ENCODE data around the gene NCOA6.

The NCOA6 gene

DNA sequence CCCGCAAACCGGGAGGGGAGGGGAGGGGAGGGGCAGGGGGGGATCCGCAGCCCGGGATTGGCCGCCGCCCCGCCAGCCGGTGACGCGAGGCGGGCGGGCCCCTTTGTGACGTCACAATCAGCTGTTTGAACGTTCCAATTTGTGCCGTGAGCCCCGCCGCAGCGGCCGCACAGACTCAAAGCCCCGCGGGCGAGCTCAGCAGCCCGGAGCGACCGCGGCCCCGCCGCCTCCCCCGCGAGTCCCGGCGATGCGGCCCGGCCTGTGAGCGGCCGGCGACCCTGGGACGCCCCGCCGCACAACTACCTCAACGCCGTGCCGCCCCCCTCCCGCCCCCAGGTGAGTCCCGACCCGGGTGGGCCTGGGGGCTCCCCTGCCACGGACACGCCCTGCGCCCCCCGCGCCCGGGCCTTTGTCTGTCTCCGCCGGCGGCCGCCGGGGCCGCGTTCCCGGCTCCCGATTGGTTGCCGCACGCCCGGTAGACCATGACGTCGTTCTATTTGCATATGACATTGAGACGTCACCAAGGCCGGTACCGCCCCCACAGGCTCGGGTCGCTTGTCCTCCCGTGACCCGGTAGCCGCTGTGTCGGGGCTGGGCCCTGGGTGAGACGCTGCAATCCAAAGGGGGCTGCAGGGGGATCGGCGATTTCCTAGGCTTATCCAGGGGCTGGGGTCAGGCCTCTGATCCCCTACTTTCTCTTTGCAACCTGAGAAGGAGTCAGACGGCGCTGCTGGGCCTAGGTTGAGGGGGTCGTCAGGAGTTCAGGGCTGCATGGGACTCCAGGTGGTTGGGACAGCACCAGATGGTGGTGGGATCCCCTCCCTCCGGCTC is 121.1 kb downstream of the NCOA6 start, which contains the start of gene TP53INP2:
TP53INP2 (plus strand) TSS at position 168 of the 831 bp plus-strand sequence. CDS start 4,396 bp downstream, outside the sequence.
- peak; percentile 75 for DNase-seq (ENCODE audit: low read depth)

DNA sequence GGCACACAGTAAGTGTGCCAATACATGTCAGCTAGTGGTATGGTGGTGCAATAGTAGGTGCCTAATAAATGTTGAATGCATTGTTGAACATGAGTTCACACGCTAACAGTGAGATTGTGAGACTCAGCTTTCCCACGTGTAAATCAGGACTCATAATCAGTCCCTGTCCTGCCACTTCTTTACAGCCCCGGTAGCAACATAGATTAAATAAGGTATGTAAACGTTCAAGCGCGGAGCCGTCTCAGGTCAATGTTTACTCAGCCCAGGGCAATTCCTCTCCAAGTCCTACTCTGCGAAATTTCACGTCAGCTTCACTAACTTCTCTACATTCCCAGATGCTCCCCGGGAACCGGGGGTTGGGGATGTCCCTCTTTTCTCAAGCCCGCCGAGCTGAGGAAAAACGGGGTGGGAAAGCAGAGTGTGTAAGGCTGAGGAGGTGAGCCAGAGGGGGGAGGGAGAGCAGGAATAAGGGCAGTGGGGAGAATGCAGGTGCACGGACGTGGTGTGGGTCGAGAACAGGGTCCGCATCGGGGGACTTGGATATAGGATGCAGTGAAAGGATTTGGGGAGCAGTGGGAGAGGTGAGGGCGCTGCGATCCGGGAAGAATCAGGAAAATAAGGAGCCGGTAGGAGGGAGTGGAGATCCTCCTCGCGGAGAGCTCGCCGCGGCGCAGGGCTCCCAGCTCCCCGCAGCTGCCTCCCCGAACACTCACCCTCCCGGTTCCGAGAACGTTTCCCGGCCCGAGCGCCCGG is 121.9 kb downstream of the NCOA6 start:
- DNase-seq (ENCODE audit: low read depth) = no peak

DNA sequence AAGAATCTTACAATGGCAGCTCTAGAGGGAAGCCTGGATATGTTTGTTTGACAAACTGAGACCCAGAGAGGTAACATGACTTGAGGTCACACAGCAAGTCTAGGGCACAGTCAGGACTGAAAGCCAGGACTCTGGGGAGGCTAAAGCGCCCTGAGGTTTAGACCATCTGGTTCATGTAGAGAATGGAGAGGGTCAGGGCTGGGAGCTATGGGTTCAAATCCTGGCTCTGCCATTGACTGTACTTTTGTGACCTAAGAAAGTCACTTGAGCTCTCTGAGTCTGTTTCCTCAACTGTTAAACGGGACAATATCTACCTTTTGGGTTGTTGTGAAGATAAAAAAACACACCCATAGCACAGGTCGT is 122.4 kb downstream of the NCOA6 start:
- no peak for DNase-seq (ENCODE audit: low read depth)

DNA sequence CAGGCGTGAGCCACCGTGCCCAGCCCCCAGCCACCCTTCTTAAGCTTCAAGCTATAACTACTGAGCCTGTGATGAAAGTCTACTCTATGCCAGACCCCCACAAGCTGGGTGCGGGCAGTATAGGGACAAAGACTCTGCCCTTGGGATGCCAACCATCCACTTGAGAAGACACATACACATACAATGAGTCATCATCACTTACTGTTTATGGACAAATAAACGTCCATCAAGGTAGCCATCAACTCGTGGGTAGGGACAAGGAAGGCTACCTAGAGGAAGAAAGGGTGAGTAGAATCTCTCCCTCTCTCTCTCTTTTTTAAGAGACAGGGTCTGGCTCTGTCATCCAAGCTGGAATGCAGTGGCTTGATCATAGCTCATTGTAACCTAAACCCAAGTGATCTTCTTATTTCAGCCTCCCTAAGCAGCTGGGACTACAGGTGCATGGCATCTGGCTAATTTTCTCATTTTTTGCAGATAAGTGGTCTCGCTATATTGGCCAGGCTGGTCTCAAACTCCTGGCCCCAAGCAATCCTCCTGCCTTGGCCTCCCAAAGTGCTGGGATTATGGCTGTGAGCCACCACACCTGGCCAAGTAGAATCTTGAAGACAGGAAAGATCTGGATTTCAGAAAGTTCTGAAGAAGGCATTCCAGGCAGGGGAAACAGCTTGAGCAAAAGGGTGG is 123.9 kb downstream of the NCOA6 start:
- DNase-seq (ENCODE audit: low read depth) = no peak

DNA sequence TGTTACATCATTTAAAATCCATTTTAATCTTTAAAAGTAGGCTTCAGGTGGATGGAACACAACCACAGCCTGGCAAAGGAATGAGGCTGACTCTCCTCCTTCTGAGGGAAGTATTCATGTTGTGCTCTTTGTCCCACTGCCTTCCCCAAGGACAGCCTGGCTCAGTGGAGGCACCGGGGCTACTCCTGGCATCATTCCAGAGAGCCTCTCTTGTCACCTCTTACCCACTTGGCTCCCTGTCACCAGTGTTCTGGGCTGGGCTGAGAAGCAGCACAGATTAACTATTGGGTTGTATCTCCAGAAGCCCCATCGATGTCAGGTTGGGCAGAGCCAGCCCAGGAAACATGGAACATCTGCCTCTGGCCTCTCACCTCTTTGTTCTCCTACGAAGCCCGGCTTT is 132.0 kb downstream of the NCOA6 start:
- DNase-seq (ENCODE audit: low read depth) = no peak

DNA sequence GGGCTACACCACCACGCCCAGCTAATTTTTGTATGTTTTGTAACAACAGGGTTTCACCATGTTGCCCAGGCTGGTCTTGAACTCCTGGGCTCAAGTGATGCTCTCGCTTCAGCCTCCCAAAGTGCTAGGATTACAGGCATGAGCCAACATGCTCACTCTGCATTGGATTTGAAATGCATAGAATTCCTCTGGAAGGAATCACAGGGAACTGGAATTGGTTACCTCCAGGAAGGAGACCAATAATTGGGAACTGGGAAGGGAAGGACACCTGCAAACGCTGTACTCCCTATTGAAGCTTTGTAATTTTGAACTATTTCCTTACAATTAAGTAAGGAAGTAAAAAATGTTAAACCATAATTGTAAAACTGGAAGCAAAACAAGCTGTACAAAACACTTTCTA is 133.6 kb downstream of the NCOA6 start:
- DNase-seq (ENCODE audit: low read depth) = no peak

DNA sequence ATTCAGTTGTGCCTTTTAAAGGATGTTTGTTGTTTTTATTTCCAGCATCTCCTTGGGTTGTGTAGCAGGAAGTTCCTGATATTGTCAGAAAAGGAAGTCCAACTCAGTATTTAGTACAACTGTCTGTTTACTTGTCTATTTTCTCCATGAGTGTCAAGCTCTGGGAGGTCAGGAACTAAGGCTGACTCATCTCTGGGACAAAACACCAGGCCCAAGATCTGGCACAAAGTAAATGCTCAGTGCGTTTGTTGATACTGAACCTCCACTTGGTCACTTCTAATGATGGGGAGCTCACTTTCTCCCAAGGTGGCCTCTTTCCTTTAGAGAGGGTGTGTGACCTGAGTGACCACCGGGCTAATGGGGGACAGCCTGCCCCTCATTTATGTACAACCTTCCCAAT is 136.0 kb downstream of the NCOA6 start:
- no peak for DNase-seq (ENCODE audit: low read depth)

DNA sequence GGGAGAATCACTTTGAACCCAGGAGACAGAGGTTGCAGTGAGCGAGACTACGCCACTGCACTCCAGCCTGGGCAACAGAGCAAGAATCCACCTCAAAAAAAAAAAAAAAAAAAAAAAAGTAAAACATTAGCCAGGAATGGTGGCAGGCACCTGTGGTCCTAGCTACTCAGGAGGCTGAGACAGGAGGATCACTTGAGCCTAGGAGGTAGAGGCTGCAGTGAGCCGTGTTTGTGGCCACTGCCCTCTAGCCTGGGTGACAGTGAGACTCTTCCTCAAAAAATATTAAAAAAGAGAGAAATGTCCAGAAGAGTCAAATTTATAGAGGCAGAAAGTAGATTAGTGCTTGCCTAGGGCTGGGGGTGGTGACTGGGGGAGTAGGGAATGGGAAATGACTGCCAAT is 141.8 kb downstream of the NCOA6 start:
- no peak for DNase-seq (ENCODE audit: low read depth)

DNA sequence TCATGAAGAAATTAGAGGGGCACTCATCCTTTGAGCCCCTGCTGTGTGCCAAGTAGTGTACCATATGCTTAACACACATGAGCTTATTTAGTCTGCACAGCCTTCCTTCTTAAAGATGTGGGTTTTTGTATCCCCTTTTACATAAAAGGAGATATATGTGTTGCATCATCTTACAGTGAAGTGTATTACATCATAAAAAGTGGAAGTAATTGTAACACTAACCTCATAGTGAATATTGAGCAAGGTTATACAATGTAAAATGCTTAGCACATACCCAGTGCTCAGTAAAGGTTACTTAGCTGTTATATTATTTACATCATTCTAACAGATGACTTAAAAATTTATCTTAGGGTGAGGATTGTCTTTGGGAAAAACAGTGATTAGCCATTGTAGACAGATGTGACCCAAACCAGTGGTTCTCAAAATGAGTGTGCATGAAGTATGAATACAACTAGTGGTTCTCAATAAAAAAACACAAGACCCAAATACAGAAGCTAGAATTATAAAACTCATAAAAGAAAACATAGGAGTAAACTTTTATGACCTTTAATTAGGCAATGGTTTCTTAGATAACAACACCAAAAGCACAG is 144.8 kb downstream of the NCOA6 start:
- no peak for DNase-seq (ENCODE audit: low read depth)

DNA sequence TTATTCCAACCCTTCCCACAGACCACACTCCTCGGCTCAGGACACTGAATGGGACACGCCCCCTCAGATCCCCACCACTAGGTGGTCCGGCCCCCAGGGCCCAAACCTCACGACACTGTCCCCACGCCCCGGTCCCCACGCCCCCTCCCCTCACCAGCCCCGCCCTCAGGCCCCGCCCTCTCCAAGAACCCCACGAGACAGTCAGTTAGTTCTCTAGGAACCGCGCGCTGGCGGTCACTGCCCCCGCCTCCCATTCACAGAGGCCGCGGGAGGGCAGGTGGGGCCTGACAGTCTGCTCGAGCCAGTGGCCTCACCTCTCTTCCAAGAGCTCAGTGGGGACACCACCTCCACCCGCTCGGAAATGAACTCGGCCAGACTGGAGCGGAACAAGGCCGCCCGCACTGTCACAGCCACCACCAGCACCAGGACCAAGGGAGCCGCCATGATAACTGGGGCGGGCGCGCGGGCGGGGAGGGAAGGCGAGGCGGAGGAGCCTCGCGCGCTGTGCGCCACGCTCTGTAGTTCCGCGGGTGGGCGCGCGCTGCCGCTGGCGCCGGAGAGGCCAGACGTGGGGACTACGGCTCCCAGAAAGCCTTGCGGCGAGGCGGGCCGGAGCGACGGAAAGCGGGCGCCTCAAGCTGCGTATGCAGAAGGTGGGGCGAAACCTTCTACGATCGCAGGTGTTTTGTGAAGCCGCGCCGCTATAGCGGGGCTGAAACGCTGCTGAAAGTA is 148.6 kb downstream of the NCOA6 start, which contains the start of gene PIGU:
PIGU (minus strand) TSS at position 451 of the 732 bp plus-strand sequence; CDS start at position 444, 7 bp downstream.
- peak; percentile 93 for DNase-seq (ENCODE audit: low read depth)

DNA sequence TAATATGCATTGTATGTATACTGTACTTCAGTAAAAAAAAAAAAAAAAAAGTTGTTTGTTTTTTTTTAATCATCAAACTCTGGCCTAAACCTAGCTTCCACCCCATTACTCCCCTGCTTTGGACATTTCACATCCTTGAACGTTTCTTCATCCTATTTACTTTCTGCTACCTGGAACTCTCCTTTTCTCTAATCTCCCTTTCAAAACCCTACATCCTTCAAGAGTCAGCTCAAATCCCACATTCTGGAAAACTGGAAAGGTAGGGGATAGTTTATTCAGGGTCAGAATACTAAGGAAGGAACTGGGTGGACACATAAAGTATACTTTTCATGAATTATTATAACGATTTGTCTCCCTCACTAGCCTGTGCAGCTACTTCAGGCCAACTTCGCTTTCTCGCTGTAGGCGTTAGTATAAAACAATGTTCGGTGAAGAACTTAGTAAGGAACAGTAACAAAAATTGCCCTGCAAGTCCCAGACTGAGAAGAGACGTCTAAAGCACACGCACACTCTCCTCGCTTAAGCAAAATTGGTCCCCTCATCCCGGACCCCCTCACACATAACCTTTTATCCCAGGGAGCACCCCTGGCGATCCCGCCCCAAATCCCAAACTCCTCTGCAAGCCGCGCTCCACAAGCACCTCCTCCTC is 149.3 kb downstream of the NCOA6 start:
- DNase-seq (ENCODE audit: low read depth) = no peak

DNA sequence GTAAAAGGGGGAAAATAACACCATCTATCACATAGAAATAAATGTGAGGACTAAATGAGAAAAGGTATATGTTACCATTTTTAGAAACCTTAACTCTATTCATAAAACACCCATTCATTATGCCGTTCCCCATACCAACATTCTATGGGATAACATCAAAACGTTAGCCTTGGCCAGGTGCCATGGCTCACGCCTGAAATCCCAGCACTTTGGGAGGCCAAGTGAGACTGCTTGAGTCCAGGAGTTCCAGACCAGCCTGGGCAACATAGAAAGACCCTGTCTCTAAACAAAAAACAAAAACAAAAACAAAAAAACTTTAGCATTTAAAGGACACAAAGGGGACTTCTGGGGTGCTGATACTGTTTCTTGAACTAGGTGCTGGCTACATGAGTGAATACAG is 149.9 kb downstream of the NCOA6 start:
- DNase-seq (ENCODE audit: low read depth) = no peak

DNA sequence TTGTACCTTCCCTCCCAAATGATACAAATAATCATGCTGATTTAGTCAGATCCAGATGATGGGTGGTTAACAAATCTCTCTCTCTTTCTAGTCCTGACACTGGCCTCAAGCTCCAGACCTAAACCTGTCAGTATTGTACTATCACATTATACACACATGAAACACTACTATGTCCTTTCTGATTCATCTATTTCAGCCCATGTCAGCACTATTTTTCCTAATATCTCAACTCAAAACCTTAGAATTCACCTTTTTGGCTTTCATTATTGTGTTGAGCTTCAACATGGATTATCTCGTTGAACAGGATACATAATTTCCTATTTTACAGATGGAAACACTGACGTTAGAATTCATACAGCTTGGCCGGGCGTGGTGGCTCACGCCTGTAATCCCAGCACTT is 152.0 kb downstream of the NCOA6 start:
- DNase-seq (ENCODE audit: low read depth) = no peak

DNA sequence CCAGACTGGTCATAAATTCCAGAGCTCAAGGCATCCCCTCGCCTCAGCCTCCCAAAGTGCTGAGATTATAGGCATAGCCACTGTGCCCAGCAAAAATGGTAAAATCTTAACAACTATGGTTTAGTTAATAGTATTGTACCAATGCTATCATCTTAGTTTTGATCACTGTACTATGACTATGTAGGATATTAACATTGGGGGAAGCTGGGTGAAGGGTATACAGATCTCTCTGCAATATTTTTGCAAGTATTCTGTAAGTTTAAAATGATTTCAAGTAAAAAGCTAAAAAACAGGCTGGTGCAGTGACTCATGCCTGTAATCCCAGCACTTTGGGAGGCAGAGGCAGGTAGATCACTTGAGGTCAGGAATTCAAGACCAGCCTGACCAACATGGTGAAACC is 156.4 kb downstream of the NCOA6 start:
- DNase-seq (ENCODE audit: low read depth) = no peak

Measured in activated T-helper 1 cell treated with Interleukin-2 at 50 U/mL for 16 hours (primary cell).